Neuronal stem cell (in vitro differentiated cells): ENCODE measurements around the gene LASP1.

ENCODE experiments used
- DNase-seq: peaks from one replicate; pipeline ENCODE4 v3.0.0-alpha.2; 2013; ENCODE audit warnings: low spot score
- H2AFZ ChIP-seq: one replicate; pipeline ENCODE4 v1.6.1; 2013; ENCODE audit warnings: mild to moderate bottlenecking, low read length, inconsistent platforms
- H2AK5ac ChIP-seq: 2 replicates; pipeline ENCODE4 v1.6.1; 2013; ENCODE audit warnings: low read depth, mild to moderate bottlenecking, inconsistent platforms, low read length, moderate library complexity, mixed read lengths
- H2BK120ac ChIP-seq: 2 replicates; pipeline ENCODE4 v1.6.1; 2013; ENCODE audit warnings: low read depth, mild to moderate bottlenecking, inconsistent platforms, low read length, moderate library complexity, mixed read lengths
- H2BK12ac ChIP-seq: one replicate; pipeline ENCODE4 v1.6.1; 2013; ENCODE audit warnings: low read length, inconsistent platforms
- H2BK15ac ChIP-seq: 2 replicates; pipeline ENCODE4 v1.6.1; 2013; ENCODE audit warnings: mild to moderate bottlenecking, low read length, inconsistent platforms, mixed read lengths
- H2BK5ac ChIP-seq: one replicate; pipeline ENCODE4 v1.6.1; 2013; ENCODE audit warnings: inconsistent platforms, mild to moderate bottlenecking, low read length, moderate library complexity
- H3K14ac ChIP-seq: one replicate; pipeline ENCODE4 v1.6.1; 2013; ENCODE audit warnings: low read length, inconsistent platforms
- H3K18ac ChIP-seq: 2 replicates; pipeline ENCODE4 v1.6.1; 2013; ENCODE audit warnings: low read length, inconsistent platforms
- H3K23ac ChIP-seq: 2 replicates; pipeline ENCODE4 v1.6.1; 2013; ENCODE audit warnings: low read depth, mild to moderate bottlenecking, mixed read lengths, low read length, inconsistent platforms; ENCODE audit not compliant: poor library complexity
- H3K27ac ChIP-seq: replicated peaks from 3 replicates; pipeline ENCODE4 v1.5.1; 2013; ENCODE audit warnings: low read length, inconsistent platforms
- H3K27me3 ChIP-seq, 3 experiments: 2 replicates each; pipeline ENCODE4 v1.6.1; 2013; ENCODE audit warnings: low read length in 3 of 3, mild to moderate bottlenecking in 2 of 3, inconsistent platforms in 1 of 3, low read depth in 1 of 3, mixed read lengths in 1 of 3, moderate library complexity in 1 of 3; ENCODE audit not compliant: control insufficient read depth in 3 of 3, insufficient read depth in 3 of 3
- H3K36me3 ChIP-seq, 2 donors: replicated peaks in 1 of 2; 2 replicates each; pipeline ENCODE4 v1.6.1; 2013; ENCODE audit warnings: low read length in 2 of 2; ENCODE audit not compliant: control insufficient read depth in 2 of 2, insufficient read depth in 2 of 2
- H3K4ac ChIP-seq: 2 replicates; pipeline ENCODE4 v1.6.1; 2013; ENCODE audit warnings: inconsistent platforms, mild to moderate bottlenecking, low read length, moderate library complexity
- H3K4me1 ChIP-seq, 2 donors: 1 replicate in 1 of 2; 2 replicates in 1 of 2; pipeline ENCODE4 v1.6.1; 2013; ENCODE audit warnings: low read length in 2 of 2, low read depth in 1 of 2; ENCODE audit not compliant: control insufficient read depth in 2 of 2, insufficient read depth in 1 of 2
- H3K4me2 ChIP-seq: one replicate; pipeline ENCODE4 v1.6.1; 2013; ENCODE audit warnings: mild to moderate bottlenecking, low read length, inconsistent platforms; ENCODE audit not compliant: insufficient read depth, poor library complexity, severe bottlenecking
- H3K4me3 ChIP-seq, 2 donors: 2 replicates each; pipeline ENCODE4 v1.5.1; 2013; ENCODE audit warnings: low read length in 2 of 2, mild to moderate bottlenecking in 2 of 2, inconsistent platforms in 1 of 2, moderate library complexity in 1 of 2
- H3K79me1 ChIP-seq: one replicate; pipeline ENCODE4 v1.6.1; 2013; ENCODE audit warnings: low read depth, mild to moderate bottlenecking, inconsistent platforms, low read length, moderate library complexity
- H3K9ac ChIP-seq: one replicate; pipeline ENCODE4 v1.6.1; 2013; ENCODE audit warnings: mild to moderate bottlenecking, low read depth, low read length, inconsistent platforms; ENCODE audit not compliant: poor library complexity
- H3K9me3 ChIP-seq, 2 donors: replicated peaks in 1 of 2; 2 replicates each; pipeline versions ENCODE3 to v1.6.1; 2013; ENCODE audit warnings: low read length in 2 of 2, mild to moderate bottlenecking in 2 of 2, inconsistent platforms in 1 of 2, low read depth in 1 of 2, mixed read lengths in 1 of 2, moderate library complexity in 1 of 2; ENCODE audit not compliant: control insufficient read depth in 2 of 2, insufficient read depth in 1 of 2
- H4K8ac ChIP-seq: one replicate; pipeline ENCODE4 v1.6.1; 2013; ENCODE audit warnings: low read depth, mild to moderate bottlenecking, inconsistent platforms, low read length, moderate library complexity
- H4K91ac ChIP-seq: one replicate; pipeline ENCODE4 v1.6.1; 2013; ENCODE audit warnings: low read length, low read depth, mild to moderate bottlenecking, inconsistent platforms; ENCODE audit not compliant: poor library complexity
- WGBS, 2 donors: extraction: QIAGEN DNeasy Blood & Tissue Kit; methylation state at CpG; one replicate each; pipeline ENCODE4 v1.1.7; 2013; ENCODE audit warnings: missing lambda C conversion rate in 2 of 2, mixed read lengths in 1 of 2; ENCODE audit not compliant: insufficient read length in 2 of 2, insufficient replicate concordance in 1 of 2; ENCODE audit errors: extremely low coverage in 2 of 2; 5-methylcytosine and 5-hydroxymethylcytosine counted together

LASP1 gene

DNA sequence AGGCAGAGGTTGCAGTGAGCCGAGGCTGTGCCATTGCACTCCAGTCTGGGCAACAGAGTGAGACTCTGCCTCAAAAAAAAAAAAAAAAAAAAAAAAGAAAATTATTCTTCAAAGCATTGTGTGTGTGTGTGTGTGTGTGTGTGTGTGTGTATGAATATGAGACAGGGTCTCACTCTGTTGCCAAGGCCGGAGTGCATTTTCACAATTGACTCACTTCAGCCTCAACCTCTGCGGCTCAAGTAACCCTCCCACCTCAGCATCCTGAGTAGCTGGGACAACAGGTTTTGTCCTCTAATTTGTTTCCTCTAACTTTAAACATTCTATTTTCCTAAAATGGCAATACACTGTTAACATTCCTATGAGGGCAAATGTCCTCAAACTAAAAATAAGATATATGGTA is 89.7 kb downstream of the LASP1 start:
- Histone ChIP-seq H2BK15ac (no peak overlapping the region), H3K14ac (no peak overlapping the region), H3K23ac (no peak overlapping the region), H3K9ac (no peak overlapping the region), H4K8ac (no peak overlapping the region), H3K4me3 (no peak overlapping the region), H3K27ac (no peak overlapping the region), H4K91ac (no peak overlapping the region), H3K9me3 (no peaks in the 10 kb centered on the region), H3K4me2 (no peak overlapping the region), H2BK120ac (no peak overlapping the region), H3K36me3 (no peaks in the 10 kb centered on the region), H3K4ac (no peak overlapping the region), H2BK5ac (no peak overlapping the region), H2AK5ac (no peak overlapping the region), H3K27me3 (peaks cover 0 to 4% (median 0%) of the 10 kb centered on the region in 3 experiments), H2BK12ac (no peak overlapping the region), H3K18ac (no peak overlapping the region), H3K4me1 (no peaks in the 10 kb centered on the region), H2AFZ (no peak overlapping the region), H3K79me1 (no peaks in the 10 kb centered on the region)
- no CpG with 5 or more reads among the region's 3 CpGs for WGBS, 2 donors
- no peak for DNase-seq

DNA sequence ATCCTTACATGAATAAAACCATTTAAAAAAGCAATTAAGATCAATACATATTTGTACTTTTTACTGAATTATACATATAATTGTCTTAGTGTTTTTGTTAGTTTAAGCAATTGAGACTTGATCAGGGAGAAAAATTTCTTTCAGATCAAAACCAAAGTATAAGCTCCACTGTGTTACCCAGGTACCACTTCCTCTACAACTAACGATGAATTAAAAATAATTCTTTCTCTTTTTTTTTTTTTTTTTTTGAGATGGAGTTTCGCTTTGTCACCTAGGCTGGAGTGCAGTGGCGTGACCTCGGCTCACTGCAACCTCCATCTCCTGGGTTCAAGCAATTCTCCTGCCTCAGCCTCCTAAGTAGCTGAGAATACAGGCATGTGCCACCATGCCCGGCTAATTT is 90.5 kb downstream of the LASP1 start:
- H3K18ac ChIP-seq: no peak overlapping the region
- H3K14ac ChIP-seq: no peak overlapping the region
- H3K4me2 ChIP-seq: no peak overlapping the region
- no peaks in the 10 kb centered on the region for H3K9me3 ChIP-seq
- no CpG with 5 or more reads among the region's 5 CpGs for WGBS, 2 donors
- no peak overlapping the region for H2BK15ac ChIP-seq
- H2BK5ac ChIP-seq: no peak overlapping the region
- no peak overlapping the region for H3K4me3 ChIP-seq
- H4K91ac ChIP-seq: no peak overlapping the region
- no peaks in the 10 kb centered on the region for H3K4me1 ChIP-seq
- no peak overlapping the region for H4K8ac ChIP-seq
- no peaks in the 10 kb centered on the region for H3K79me1 ChIP-seq
- no peak for DNase-seq
- no peak overlapping the region for H2BK12ac ChIP-seq
- H3K4ac ChIP-seq: no peak overlapping the region
- no peak overlapping the region for H3K23ac ChIP-seq
- H2BK120ac ChIP-seq: no peak overlapping the region
- H2AFZ ChIP-seq: no peak overlapping the region
- no peak overlapping the region for H3K27ac ChIP-seq
- H3K9ac ChIP-seq: no peak overlapping the region
- no peak overlapping the region for H2AK5ac ChIP-seq
- peaks cover 0 to 4% (median 0%) of the 10 kb centered on the region in 3 experiments for H3K27me3 ChIP-seq
- no peaks in the 10 kb centered on the region for H3K36me3 ChIP-seq

DNA sequence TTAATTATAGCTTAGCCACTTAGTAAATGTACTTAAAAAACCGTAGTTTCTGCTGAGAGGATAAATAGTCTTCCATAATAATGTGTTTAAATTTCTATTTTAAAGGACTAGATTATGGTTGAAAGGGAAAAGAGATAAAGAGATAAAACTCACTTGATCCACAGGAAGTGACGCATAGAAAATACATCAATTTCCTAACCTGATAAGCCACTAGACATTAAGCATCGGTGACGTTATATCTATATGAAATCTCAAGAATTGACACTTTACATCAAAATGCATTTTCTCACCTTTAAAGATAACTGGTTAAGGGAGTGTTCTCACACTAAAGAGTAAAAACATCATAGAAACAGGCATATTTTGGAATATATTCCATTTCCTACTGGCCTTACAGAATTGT is 91.6 kb downstream of the LASP1 start:
- no peak overlapping the region for H4K8ac ChIP-seq
- H3K9ac ChIP-seq: no peak overlapping the region
- H2BK5ac ChIP-seq: no peak overlapping the region
- H3K4me3 ChIP-seq: no peak overlapping the region
- H2BK15ac ChIP-seq: no peak overlapping the region
- no peaks in the 10 kb centered on the region for H3K79me1 ChIP-seq
- DNase-seq: no peak
- H2BK12ac ChIP-seq: no peak overlapping the region
- WGBS, 2 donors: no CpG with 5 or more reads among the region's 4 CpGs
- H3K4ac ChIP-seq: no peak overlapping the region
- no peak overlapping the region for H3K14ac ChIP-seq
- H4K91ac ChIP-seq: no peak overlapping the region
- H2AK5ac ChIP-seq: no peak overlapping the region
- H3K18ac ChIP-seq: no peak overlapping the region
- no peaks in the 10 kb centered on the region for H3K4me1 ChIP-seq
- H3K27ac ChIP-seq: no peak overlapping the region
- H2AFZ ChIP-seq: no peak overlapping the region
- H3K27me3 ChIP-seq: peaks cover 0 to 4% (median 0%) of the 10 kb centered on the region in 3 experiments
- no peak overlapping the region for H3K4me2 ChIP-seq
- H2BK120ac ChIP-seq: no peak overlapping the region
- H3K36me3 ChIP-seq: no peaks in the 10 kb centered on the region
- H3K9me3 ChIP-seq: peaks cover 0 to 1% of the 10 kb centered on the region in 2 donors
- no peak overlapping the region for H3K23ac ChIP-seq

DNA sequence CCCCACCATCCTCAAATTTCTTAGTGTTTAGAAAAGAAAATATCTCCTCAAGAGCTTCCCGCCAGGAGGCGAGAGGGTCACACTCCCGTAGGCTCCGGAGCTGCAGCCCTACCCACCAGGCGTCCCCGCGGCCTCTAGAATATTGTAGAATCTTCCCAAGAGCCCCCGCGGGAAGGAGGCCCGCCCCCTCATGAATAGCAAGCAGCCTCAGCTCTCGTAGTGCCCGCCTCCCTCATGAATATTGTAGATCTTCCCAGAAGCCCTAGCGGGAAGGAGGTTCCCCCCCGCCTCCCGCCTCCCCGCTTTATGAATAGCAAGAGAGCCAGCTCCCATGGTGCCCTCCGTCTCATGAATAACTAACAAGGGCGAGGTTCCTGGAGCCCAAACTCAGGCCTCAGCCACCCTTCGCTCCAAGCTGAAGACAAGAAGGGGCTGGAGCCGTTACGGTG is 97.5 kb downstream of the LASP1 start, which contains the start of gene FBXO47:
Gene FBXO47 (minus strand): TSS at position 114 of the 449 bp plus-strand sequence. CDS start 4,378 bp downstream, outside the sequence.
- Histone ChIP-seq H3K18ac (no peak within 1 kb of the TSS), H3K4me2 (no peak within 1 kb of the TSS), H4K8ac (no peak within 1 kb of the TSS), H2AFZ (peak within 1 kb of the TSS; percentile 82), H3K36me3 (no peaks in the 10 kb centered on the region), H3K14ac (no peak within 1 kb of the TSS), H3K79me1 (no peaks in the 10 kb centered on the region), H3K4me3 (no peak within 1 kb of the TSS), H3K27ac (no peak within 1 kb of the TSS), H2BK120ac (no peak within 1 kb of the TSS), H4K91ac (peak within 1 kb of the TSS; percentile 2), H3K4ac (no peak within 1 kb of the TSS), H3K4me1 (peaks cover 0 to 2% of the 10 kb centered on the region in 2 donors), H3K27me3 (peaks cover 0 to 4% (median 0%) of the 10 kb centered on the region in 3 experiments), H3K9ac (no peak within 1 kb of the TSS), H2AK5ac (no peak within 1 kb of the TSS), H3K9me3 (peaks cover 0 to 6% of the 10 kb centered on the region in 2 donors), H2BK5ac (no peak within 1 kb of the TSS), H2BK15ac (no peak within 1 kb of the TSS), H3K23ac (peak within 1 kb of the TSS; percentile 56), H2BK12ac (no peak within 1 kb of the TSS)
- no CpG with 5 or more reads among the region's 21 CpGs for WGBS, 2 donors
- peak; percentile 46 for DNase-seq
